Liver (tissue), 9 donors: ENCODE data around the gene SPCS1. TPM values are rescaled to one million over a fixed set of nuclear protein-coding genes. Genes with fewer than 3 reads are reported as not detected.
A peak's percentile ranks its signal among the peaks of the same experiment; 100 is the strongest.

Experiments
- DNase-seq: peaks from one replicate; pipeline ENCODE4 v3.0.0-alpha.2; 2017; ENCODE audit warnings: low spot score
- H3K27ac ChIP-seq, 2 donors: one replicate each; pipeline ENCODE4 v1.7.0; 2013; ENCODE audit warnings: inconsistent platforms in 2 of 2, low read length in 2 of 2, control low read depth in 1 of 2, low read depth in 1 of 2, mild to moderate bottlenecking in 1 of 2
- H3K27me3 ChIP-seq, 4 donors: one replicate each; pipeline versions ENCODE4 v1.6.1 to v1.7.0; 2013; ENCODE audit warnings: low read length in 3 of 4, inconsistent platforms in 1 of 4, mild to moderate bottlenecking in 1 of 4, moderate library complexity in 1 of 4; ENCODE audit not compliant: control insufficient read depth in 4 of 4, insufficient read depth in 4 of 4
- H3K36me3 ChIP-seq, 4 donors: one replicate each; pipeline versions ENCODE4 v1.6.1 to v1.7.0; 2013; ENCODE audit warnings: low read length in 3 of 4, mild to moderate bottlenecking in 3 of 4, low read depth in 1 of 4, moderate library complexity in 1 of 4; ENCODE audit not compliant: control insufficient read depth in 4 of 4, insufficient read depth in 3 of 4
- H3K4me1 ChIP-seq, 4 donors: one replicate each; pipeline versions ENCODE4 v1.6.1 to v1.7.0; 2013; ENCODE audit warnings: low read length in 3 of 4, mild to moderate bottlenecking in 3 of 4, moderate library complexity in 1 of 4; ENCODE audit not compliant: control insufficient read depth in 4 of 4, insufficient read depth in 4 of 4
- H3K4me3 ChIP-seq, 3 donors: one replicate each; pipeline versions ENCODE4 v1.6.1 to v1.7.0; 2013; ENCODE audit warnings: low read length in 3 of 3, control low read depth in 1 of 3, low read depth in 1 of 3, mild to moderate bottlenecking in 1 of 3
- H3K9ac ChIP-seq, 2 donors: one replicate each; pipeline ENCODE4 v1.7.0; 2013; ENCODE audit warnings: low read length in 2 of 2, mild to moderate bottlenecking in 2 of 2, moderate library complexity in 2 of 2, control low read depth in 1 of 2, low read depth in 1 of 2
- H3K9me3 ChIP-seq, 4 donors: one replicate each; pipeline versions ENCODE4 v1.6.1 to v1.7.0; 2013; ENCODE audit warnings: low read length in 3 of 4; ENCODE audit not compliant: control insufficient read depth in 4 of 4
- EGR1 ChIP-seq, 2 donors: IDR thresholded peaks; 2 replicates each; pipeline ENCODE4 v1.6.1; 2016 to 2018; ENCODE audit warnings: antibody characterized with exemption in 2 of 2, low read depth in 2 of 2
- FOXA2 ChIP-seq: IDR thresholded peaks from 2 replicates; pipeline ENCODE4 v1.6.1; 2016; ENCODE audit warnings: antibody characterized with exemption
- GABPA ChIP-seq, 2 donors: IDR thresholded peaks in 1 of 2; conservative IDR thresholded peaks in 1 of 2; 2 replicates each; pipeline ENCODE4 v1.6.1; 2016; ENCODE audit warnings: antibody characterized with exemption in 2 of 2, mild to moderate bottlenecking in 1 of 2, moderate library complexity in 1 of 2
- HNF4A ChIP-seq, 2 donors: conservative IDR thresholded peaks; 2 replicates each; pipeline ENCODE4 v1.6.1; 2016; ENCODE audit warnings: antibody characterized with exemption in 2 of 2, mild to moderate bottlenecking in 2 of 2
- HNF4G ChIP-seq: IDR thresholded peaks from 2 replicates; pipeline ENCODE4 v1.6.1; 2016; ENCODE audit warnings: antibody characterized with exemption
- NR2F2 ChIP-seq: IDR thresholded peaks from 2 replicates; pipeline ENCODE4 v1.6.1; 2016; ENCODE audit warnings: antibody characterized with exemption
- RAD21 ChIP-seq, 2 donors: IDR thresholded peaks; 2 replicates each; pipeline ENCODE4 v1.6.1; 2016; ENCODE audit warnings: antibody characterized with exemption in 2 of 2, mild to moderate bottlenecking in 2 of 2
- RXRA ChIP-seq, 2 donors: IDR thresholded peaks; 2 replicates each; pipeline ENCODE4 v1.6.1; 2017 to 2018; ENCODE audit warnings: antibody characterized with exemption in 2 of 2, mild to moderate bottlenecking in 1 of 2
- SP1 ChIP-seq: IDR thresholded peaks from 2 replicates; pipeline ENCODE4 v1.6.1; 2018; ENCODE audit warnings: antibody characterized with exemption, mild to moderate bottlenecking
- TAF1 ChIP-seq: conservative IDR thresholded peaks from 2 replicates; pipeline ENCODE4 v1.6.1; 2016; ENCODE audit warnings: antibody characterized with exemption, mild to moderate bottlenecking
- YY1 ChIP-seq: IDR thresholded peaks from 2 replicates; pipeline ENCODE4 v1.6.1; 2016; ENCODE audit warnings: antibody characterized with exemption, mild to moderate bottlenecking
- WGBS: extraction: QIAGEN DNeasy Blood & Tissue Kit; methylation state at CpG from one replicate; pipeline ENCODE4 v1.1.7; 2013; 5-methylcytosine and 5-hydroxymethylcytosine counted together
- polyA plus RNA-seq, 2 donors: library from polyadenylated mRNA; stranded (reverse) in 1 of 2; unstranded in 1 of 2; fragments of 200-250 nt in 1 of 2; fragments of >200 nt in 1 of 2; fragmentation: Nextera tagmentation in 1 of 2; extraction: Ambion mirVana in 1 of 2; gene quantifications; one replicate each; pipeline versions ENCODE4 v1.2.1 to v1.2.3, GENCODE V29; 2013 to 2015
- total RNA-seq, 2 donors: library from RNA; depleted of rRNA; stranded (reverse); fragments of >200 nt; gene quantifications; one replicate each; pipeline ENCODE4 v1.2.3, GENCODE V29; 2014
- TF ChIP-seq, protein P1 (sequence below): fragments of 150-350 bp; IDR thresholded peaks from 2 replicates; pipeline ENCODE4 v1.5.1; 2017; ENCODE audit warnings: improper control_type of control experiment, low read depth, low read length; ENCODE audit not compliant: missing input control
- TF ChIP-seq, protein P2 (sequence below): IDR thresholded peaks from 2 replicates; pipeline ENCODE4 v1.6.1; 2016; ENCODE audit warnings: antibody characterized with exemption
- TF ChIP-seq, protein P3 (sequence below): IDR thresholded peaks from 2 replicates; pipeline ENCODE4 v1.6.1; 2016; ENCODE audit warnings: antibody characterized with exemption, mild to moderate bottlenecking
- TF ChIP-seq, protein P4 (sequence below): IDR thresholded peaks from 2 replicates; pipeline ENCODE4 v1.6.1; 2016; ENCODE audit warnings: antibody characterized with exemption
- TF ChIP-seq, protein P5 (sequence below): IDR thresholded peaks from 2 replicates; pipeline ENCODE4 v1.6.1; 2016; ENCODE audit warnings: antibody characterized with exemption
- donor health status: healthy.
- donor health status: healthy.
- donor health status: healthy.
- donor health status: healthy.
- donor health status: healthy.

SPCS1 gene
- total and polyA plus RNA-seq, 4 donors: 42.3 to 227 (median 113) TPM

DNA sequence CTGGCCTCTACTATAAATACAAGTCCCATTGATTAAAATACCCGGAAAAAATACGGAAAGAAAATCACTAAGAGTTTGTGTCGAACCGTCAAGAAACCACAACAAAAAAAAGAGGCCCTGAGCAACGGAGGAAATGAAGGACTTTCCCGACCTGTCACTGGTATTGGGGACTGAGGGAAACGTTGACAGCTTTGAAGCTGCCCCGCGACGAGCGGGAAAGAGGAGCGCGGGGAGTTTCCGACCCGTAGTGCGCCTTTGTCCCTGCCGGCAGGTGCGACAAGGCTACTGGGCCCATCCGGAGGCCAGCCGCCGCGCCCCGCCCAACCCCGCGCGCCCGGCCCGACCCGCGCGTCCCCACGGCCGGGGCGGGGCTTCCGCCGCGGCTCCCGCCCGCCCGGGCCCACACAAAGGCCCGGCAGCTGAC is 20.6 kb upstream of the SPCS1 start:
- peak overlapping the region; percentile 71 to 99 (median 83) for H3K4me3 ChIP-seq
- TF ChIP-seq, protein P1, sequence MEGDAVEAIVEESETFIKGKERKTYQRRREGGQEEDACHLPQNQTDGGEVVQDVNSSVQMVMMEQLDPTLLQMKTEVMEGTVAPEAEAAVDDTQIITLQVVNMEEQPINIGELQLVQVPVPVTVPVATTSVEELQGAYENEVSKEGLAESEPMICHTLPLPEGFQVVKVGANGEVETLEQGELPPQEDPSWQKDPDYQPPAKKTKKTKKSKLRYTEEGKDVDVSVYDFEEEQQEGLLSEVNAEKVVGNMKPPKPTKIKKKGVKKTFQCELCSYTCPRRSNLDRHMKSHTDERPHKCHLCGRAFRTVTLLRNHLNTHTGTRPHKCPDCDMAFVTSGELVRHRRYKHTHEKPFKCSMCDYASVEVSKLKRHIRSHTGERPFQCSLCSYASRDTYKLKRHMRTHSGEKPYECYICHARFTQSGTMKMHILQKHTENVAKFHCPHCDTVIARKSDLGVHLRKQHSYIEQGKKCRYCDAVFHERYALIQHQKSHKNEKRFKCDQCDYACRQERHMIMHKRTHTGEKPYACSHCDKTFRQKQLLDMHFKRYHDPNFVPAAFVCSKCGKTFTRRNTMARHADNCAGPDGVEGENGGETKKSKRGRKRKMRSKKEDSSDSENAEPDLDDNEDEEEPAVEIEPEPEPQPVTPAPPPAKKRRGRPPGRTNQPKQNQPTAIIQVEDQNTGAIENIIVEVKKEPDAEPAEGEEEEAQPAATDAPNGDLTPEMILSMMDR: no peak
- TF ChIP-seq RXRA (IDR thresholded peaks at IDR 0.05) (no peak), GABPA (IDR thresholded peaks at IDR 0.05 in 1 of 2, conservative IDR thresholded peaks at IDR 0.05 in 1 of 2) (peak in 1 of 2 donors; percentile 6), TAF1 (peak; percentile 31), HNF4G (no peak), EGR1 (IDR thresholded peaks at IDR 0.05; ENCODE audit: low read depth in 2 of 2) (no peak), NR2F2 (no peak)
- TF ChIP-seq, protein P2, sequence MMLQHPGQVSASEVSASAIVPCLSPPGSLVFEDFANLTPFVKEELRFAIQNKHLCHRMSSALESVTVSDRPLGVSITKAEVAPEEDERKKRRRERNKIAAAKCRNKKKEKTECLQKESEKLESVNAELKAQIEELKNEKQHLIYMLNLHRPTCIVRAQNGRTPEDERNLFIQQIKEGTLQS: no peak

DNA sequence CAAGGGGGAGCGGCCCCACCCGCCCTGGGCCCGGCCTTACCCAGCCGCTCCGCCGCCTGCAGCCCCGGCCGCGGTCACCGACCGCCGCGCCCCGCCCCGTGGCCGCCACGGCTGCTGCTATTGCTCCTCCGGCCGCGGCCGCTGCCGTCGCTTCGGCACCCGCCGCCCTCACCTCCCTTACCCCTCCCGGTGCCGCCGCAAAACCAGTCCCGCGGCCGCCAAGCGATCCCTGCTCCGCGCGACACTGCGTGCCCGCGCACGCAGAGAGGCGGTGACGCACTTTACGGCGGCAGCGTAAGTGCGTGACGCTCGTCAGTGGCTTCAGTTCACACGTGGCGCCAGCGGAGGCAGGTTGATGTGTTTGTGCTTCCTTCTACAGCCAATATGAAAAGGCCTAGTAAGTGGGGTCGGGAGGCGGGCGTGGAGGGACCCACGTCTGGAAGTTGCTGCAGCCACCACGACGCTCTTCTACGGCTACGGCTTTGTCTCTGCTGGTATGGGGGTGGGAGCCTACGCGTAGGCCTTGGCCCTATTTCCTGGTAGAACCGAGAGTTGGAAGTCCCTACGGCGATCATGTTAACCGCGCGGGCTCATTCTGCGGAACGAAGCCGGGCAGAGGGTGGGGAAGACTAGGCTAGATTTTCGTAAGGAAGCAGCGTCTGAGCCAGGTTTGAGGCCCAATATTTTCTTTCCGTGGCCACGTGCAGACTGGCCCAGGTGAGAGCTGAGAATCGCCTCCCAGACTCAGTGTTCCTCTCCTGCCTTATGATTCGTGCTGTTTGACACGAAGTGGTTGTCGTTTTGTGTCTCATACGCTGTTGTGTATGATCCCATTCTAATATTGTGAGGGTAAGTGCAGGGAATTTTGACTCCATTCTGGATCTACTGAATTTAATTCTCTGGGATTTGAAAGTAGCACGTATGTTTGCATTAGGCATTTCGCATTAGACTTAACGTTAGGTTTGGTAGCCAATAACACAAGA is 19.9 kb upstream of the SPCS1 start, which contains the start of the genes GNL3 and PBRM1:
TSS of gene GNL3 (plus strand) at position 324 of the 983 bp plus-strand sequence. CDS start at position 385, 61 bp downstream.
TSS of gene PBRM1 (minus strand) at position 205 of the 983 bp plus-strand sequence.
- WGBS: under 1% methylated on average over 82 of the region's 82 CpGs
- Histone ChIP-seq H3K36me3 (peaks cover 8 to 38% (median 35%) of the 10 kb centered on the region in 4 donors), H3K9me3 (no peaks in the 10 kb centered on the region), H3K4me1 (peaks cover 11 to 41% (median 39%) of the 10 kb centered on the region in 4 donors), H3K27me3 (no peaks in the 10 kb centered on the region), H3K9ac (peak within 1 kb of the TSS; percentile 97 to 99), H3K4me3 (peak within 1 kb of the TSS; percentile 71 to 99 (median 97)), H3K27ac (peak within 1 kb of the TSS; percentile 91 to 98)
- TF ChIP-seq, protein P1: no peak
- TF ChIP-seq RXRA (IDR thresholded peaks at IDR 0.05) (peak; percentile 9 to 28), EGR1 (IDR thresholded peaks at IDR 0.05; ENCODE audit: low read depth in 2 of 2) (no peak), SP1 (peak; percentile 35), GABPA (IDR thresholded peaks at IDR 0.05 in 1 of 2, conservative IDR thresholded peaks at IDR 0.05 in 1 of 2) (peak in 1 of 2 donors; percentile 44), RAD21 (IDR thresholded peaks at IDR 0.05) (no peak), TAF1 (peak; percentile 69), YY1 (peak; percentile 59), FOXA2 (no peak), HNF4A (conservative IDR thresholded peaks at IDR 0.05) (no peak)
- TF ChIP-seq, protein P3, sequence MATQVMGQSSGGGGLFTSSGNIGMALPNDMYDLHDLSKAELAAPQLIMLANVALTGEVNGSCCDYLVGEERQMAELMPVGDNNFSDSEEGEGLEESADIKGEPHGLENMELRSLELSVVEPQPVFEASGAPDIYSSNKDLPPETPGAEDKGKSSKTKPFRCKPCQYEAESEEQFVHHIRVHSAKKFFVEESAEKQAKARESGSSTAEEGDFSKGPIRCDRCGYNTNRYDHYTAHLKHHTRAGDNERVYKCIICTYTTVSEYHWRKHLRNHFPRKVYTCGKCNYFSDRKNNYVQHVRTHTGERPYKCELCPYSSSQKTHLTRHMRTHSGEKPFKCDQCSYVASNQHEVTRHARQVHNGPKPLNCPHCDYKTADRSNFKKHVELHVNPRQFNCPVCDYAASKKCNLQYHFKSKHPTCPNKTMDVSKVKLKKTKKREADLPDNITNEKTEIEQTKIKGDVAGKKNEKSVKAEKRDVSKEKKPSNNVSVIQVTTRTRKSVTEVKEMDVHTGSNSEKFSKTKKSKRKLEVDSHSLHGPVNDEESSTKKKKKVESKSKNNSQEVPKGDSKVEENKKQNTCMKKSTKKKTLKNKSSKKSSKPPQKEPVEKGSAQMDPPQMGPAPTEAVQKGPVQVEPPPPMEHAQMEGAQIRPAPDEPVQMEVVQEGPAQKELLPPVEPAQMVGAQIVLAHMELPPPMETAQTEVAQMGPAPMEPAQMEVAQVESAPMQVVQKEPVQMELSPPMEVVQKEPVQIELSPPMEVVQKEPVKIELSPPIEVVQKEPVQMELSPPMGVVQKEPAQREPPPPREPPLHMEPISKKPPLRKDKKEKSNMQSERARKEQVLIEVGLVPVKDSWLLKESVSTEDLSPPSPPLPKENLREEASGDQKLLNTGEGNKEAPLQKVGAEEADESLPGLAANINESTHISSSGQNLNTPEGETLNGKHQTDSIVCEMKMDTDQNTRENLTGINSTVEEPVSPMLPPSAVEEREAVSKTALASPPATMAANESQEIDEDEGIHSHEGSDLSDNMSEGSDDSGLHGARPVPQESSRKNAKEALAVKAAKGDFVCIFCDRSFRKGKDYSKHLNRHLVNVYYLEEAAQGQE: peak; percentile 81
- TF ChIP-seq, protein P4, sequence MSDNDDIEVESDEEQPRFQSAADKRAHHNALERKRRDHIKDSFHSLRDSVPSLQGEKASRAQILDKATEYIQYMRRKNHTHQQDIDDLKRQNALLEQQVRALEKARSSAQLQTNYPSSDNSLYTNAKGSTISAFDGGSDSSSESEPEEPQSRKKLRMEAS: peak; percentile 98
- TF ChIP-seq, protein P5, sequence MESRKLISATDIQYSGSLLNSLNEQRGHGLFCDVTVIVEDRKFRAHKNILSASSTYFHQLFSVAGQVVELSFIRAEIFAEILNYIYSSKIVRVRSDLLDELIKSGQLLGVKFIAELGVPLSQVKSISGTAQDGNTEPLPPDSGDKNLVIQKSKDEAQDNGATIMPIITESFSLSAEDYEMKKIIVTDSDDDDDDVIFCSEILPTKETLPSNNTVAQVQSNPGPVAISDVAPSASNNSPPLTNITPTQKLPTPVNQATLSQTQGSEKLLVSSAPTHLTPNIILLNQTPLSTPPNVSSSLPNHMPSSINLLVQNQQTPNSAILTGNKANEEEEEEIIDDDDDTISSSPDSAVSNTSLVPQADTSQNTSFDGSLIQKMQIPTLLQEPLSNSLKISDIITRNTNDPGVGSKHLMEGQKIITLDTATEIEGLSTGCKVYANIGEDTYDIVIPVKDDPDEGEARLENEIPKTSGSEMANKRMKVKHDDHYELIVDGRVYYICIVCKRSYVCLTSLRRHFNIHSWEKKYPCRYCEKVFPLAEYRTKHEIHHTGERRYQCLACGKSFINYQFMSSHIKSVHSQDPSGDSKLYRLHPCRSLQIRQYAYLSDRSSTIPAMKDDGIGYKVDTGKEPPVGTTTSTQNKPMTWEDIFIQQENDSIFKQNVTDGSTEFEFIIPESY: peak; percentile 36
- peak; percentile 89 for DNase-seq

More for the DNA sequence above, 20.6 kb upstream of the SPCS1 start:
- peak; percentile 83 for DNase-seq
- Histone ChIP-seq H3K36me3 (peaks cover 7 to 31% (median 29%) of the 10 kb centered on the region in 4 donors), H3K9ac (peak overlapping the region; percentile 97 to 99), H3K27ac (peak overlapping the region; percentile 91 to 98), H3K27me3 (no peaks in the 10 kb centered on the region), H3K9me3 (no peaks in the 10 kb centered on the region), H3K4me1 (peaks cover 13 to 48% (median 43%) of the 10 kb centered on the region in 4 donors)
- under 1% methylated on average over 41 of the region's 41 CpGs for WGBS
